Measurements from ENCODE around the gene NCBP3. TPM values are rescaled to one million over a fixed set of nuclear protein-coding genes. Genes with fewer than 3 reads are reported as not detected.

The NCBP3 gene
- total and polyA plus RNA-seq, 2 of the 8 experiments (the other 6 are each of a cell fraction or from before 2014, with no cell fraction given) = 19.6 to 46.1 TPM

GRCh38 chr17:3815122-3815521 is 30.9 kb downstream of the NCBP3 start:
- Histone ChIP-seq H3K56ac (replicated peaks; ENCODE audit: insufficient read length, low read depth, low read length) (no peak overlapping the region), H4K8ac (ENCODE audit: extremely low read depth, insufficient read depth, low read length) (no peak overlapping the region), H2AK5ac (ENCODE audit: low read depth, low read length) (no peak overlapping the region), H3K9me3 (ENCODE audit: insufficient read depth in 2 of 2, low read depth in 1 of 2, low read length in 1 of 2) (no peaks in the 10 kb centered on the region), H4K20me1 (replicated peaks in 1 of 2; ENCODE audit: control insufficient read depth in 1 of 2, insufficient read depth in 2 of 2, low read length in 2 of 2) (peaks cover 2 to 6% of the 10 kb centered on the region in 2 experiments), H2BK15ac (ENCODE audit: low read length) (no peak overlapping the region), H3K27me3 (replicated peaks in 1 of 4; ENCODE audit: control insufficient read depth in 3 of 4, extremely low read depth in 1 of 4, insufficient read depth in 3 of 4, low read length in 3 of 4) (no peaks in the 10 kb centered on the region), H3K18ac (ENCODE audit: extremely low read depth, low read length) (no peak overlapping the region), H3K79me2 (ENCODE audit: control insufficient read depth in 1 of 2, insufficient read depth in 2 of 2, low read length in 2 of 2) (no peaks in the 10 kb centered on the region), H2BK5ac (ENCODE audit: low read depth, low read length) (no peak overlapping the region), H2BK120ac (replicated peaks; ENCODE audit: low read depth, low read length) (no peak overlapping the region), H3K27ac (ENCODE audit: low read depth, low read length) (no peak overlapping the region), H3K23ac (ENCODE audit: insufficient read length) (no peak overlapping the region), H4K91ac (replicated peaks; ENCODE audit: insufficient read length, low read length) (no peak overlapping the region), H2BK20ac (ENCODE audit: low read length) (no peak overlapping the region), H3K4me3 (ENCODE audit: extremely low read depth in 1 of 4, insufficient read depth in 2 of 4, low read depth in 3 of 4, low read length in 4 of 4) (no peak overlapping the region), H4K5ac (ENCODE audit: insufficient read length, low read depth, low read length) (no peak overlapping the region), H2BK12ac (ENCODE audit: low read depth, low read length) (no peak overlapping the region), H2AFZ (ENCODE audit: low read length) (no peak overlapping the region), H3K23me2 (ENCODE audit: low read depth, low read length) (no peaks in the 10 kb centered on the region; the same call in 1 of the 2 replicates), H3K36me3 (ENCODE audit: control insufficient read depth in 2 of 4, insufficient read depth in 4 of 4, low read length in 3 of 4) (peaks cover 32 to 88% (median 66%) of the 10 kb centered on the region in 4 experiments), H3K4ac (replicated peaks; ENCODE audit: insufficient read length, low read depth, low read length) (no peak overlapping the region), H3K14ac (ENCODE audit: insufficient read length) (no peak overlapping the region), H3K4me1 (replicated peaks in 1 of 4; ENCODE audit: control insufficient read depth in 3 of 4, insufficient read depth in 4 of 4, low read length in 3 of 4) (no peaks in the 10 kb centered on the region), H3K79me1 (ENCODE audit: low read depth, low read length) (no peaks in the 10 kb centered on the region), H3K4me2 (ENCODE audit: insufficient read depth in 1 of 2, low read depth in 2 of 2, low read length in 2 of 2) (no peak overlapping the region), H3K9ac (replicated peaks in 1 of 4; ENCODE audit: extremely low read depth in 1 of 4, low read depth in 3 of 4, low read length in 3 of 4) (no peak overlapping the region)
- CTCF ChIA-PET (ENCODE audit: partially characterized antibody) = interaction anchor here (1.0 to 1.8 kb wide), 2 partner anchors 75 to 78 kb away, joined by 5 to 7 read pairs; no protein-coding TSS in a partner anchor
- DNase-seq (ENCODE audit: low read depth in 1 of 2, low spot score in 2 of 2) = no peak
- no peak for FAIRE-seq
- TF ChIP-seq EZH2 (IDR thresholded peaks at IDR 0.05; ENCODE audit: low read depth, low read length, severe bottlenecking) (no peak), EGR1 (IDR thresholded peaks at IDR 0.05; ENCODE audit: borderline replicate concordance, low read depth, low read length) (no peak), CTBP2 (IDR thresholded peaks at IDR 0.05; ENCODE audit: borderline replicate concordance, insufficient read depth, insufficient read length, low read length) (no peak), TAF7 (optimal IDR thresholded peaks at IDR 0.05; ENCODE audit: borderline replicate concordance, low read depth, low read length) (no peak), GTF2F1 (IDR thresholded peaks at IDR 0.05; ENCODE audit: borderline replicate concordance, low read depth, low read length) (no peak)
- TF ChIP-seq, protein P1, sequence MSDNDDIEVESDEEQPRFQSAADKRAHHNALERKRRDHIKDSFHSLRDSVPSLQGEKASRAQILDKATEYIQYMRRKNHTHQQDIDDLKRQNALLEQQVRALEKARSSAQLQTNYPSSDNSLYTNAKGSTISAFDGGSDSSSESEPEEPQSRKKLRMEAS (IDR thresholded peaks at IDR 0.05) = no peak
- TF ChIP-seq, protein P2, sequence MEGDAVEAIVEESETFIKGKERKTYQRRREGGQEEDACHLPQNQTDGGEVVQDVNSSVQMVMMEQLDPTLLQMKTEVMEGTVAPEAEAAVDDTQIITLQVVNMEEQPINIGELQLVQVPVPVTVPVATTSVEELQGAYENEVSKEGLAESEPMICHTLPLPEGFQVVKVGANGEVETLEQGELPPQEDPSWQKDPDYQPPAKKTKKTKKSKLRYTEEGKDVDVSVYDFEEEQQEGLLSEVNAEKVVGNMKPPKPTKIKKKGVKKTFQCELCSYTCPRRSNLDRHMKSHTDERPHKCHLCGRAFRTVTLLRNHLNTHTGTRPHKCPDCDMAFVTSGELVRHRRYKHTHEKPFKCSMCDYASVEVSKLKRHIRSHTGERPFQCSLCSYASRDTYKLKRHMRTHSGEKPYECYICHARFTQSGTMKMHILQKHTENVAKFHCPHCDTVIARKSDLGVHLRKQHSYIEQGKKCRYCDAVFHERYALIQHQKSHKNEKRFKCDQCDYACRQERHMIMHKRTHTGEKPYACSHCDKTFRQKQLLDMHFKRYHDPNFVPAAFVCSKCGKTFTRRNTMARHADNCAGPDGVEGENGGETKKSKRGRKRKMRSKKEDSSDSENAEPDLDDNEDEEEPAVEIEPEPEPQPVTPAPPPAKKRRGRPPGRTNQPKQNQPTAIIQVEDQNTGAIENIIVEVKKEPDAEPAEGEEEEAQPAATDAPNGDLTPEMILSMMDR (IDR thresholded peaks at IDR 0.05; ENCODE audit: control extremely low read depth in 1 of 3, insufficient read depth in 1 of 3, low read depth in 1 of 3, low read length in 3 of 3) = no peak
- POLR2A ChIA-PET (ENCODE audit: partially characterized antibody) = interaction anchor here (1.0 kb wide), 1 partner anchor 11 kb away, joined by 3 read pairs; no protein-coding TSS in a partner anchor
- WGBS, 2 experiments (ENCODE audit: extremely low coverage in 1 of 2, insufficient coverage in 1 of 2, insufficient read length in 1 of 2, insufficient replicate concordance in 2 of 2, low coverage in 1 of 2, low lambda C conversion rate in 2 of 2, missing lambda C conversion rate in 1 of 2) = 91% methylated on average over 6 of the region's 6 CpGs; no CpG with 5 or more reads in 1 of the 2 experiments
